HEK293 (cell line): ENCODE measurements around the gene NATD1.

Experiments used
- CTCF ChIA-PET: fragments of 350-600 bp; formaldehyde crosslinking; extraction: SDS; loops from one replicate; lab custom pipeline; 2021; ENCODE audit warnings: antibody characterized with exemption; lab: Yijun Ruan, JAX
- POLR2A ChIA-PET: fragments of 300-600 bp; formaldehyde crosslinking; extraction: SDS; loops from one replicate; lab custom pipeline; 2020; ENCODE audit warnings: antibody characterized with exemption, inconsistent platforms; lab: Yijun Ruan, JAX
- H3K27ac ChIP-seq: fragments of 200-500 bp; sonication (Bioruptor generic); 2 replicates; pipeline ENCODE4 v1.5.1; 2014; ENCODE audit warnings: low read depth, low read length, control low read depth, inconsistent platforms; ENCODE audit errors: extremely low read depth
- H3K36me3 ChIP-seq, 2 experiments: fragments of 200-500 bp in 1 of 2; sonication (Bioruptor generic) in 1 of 2; 1 replicate in 1 of 2; 2 replicates in 1 of 2; pipeline ENCODE4 v1.5.1; 2014 to 2017; ENCODE audit warnings: inconsistent platforms in 2 of 2, low read length in 2 of 2; ENCODE audit not compliant: control insufficient read depth in 2 of 2, insufficient read depth in 1 of 2
- H3K4me1 ChIP-seq: fragments of 200-500 bp; sonication (Bioruptor generic); 2 replicates; pipeline ENCODE4 v1.5.1; 2014; ENCODE audit warnings: mild to moderate bottlenecking, low read length, inconsistent platforms; ENCODE audit not compliant: control insufficient read depth, insufficient read depth
- H3K4me3 ChIP-seq: 2 replicates; pipeline ENCODE4 v1.5.1; 2011; ENCODE audit warnings: low read depth, mild to moderate bottlenecking, control low read depth, low read length, moderate library complexity
- H3K9me3 ChIP-seq: fragments of 200-500 bp; sonication (Bioruptor generic); 2 replicates; pipeline ENCODE4 v1.5.1; 2014; ENCODE audit warnings: low read depth, low read length, inconsistent platforms; ENCODE audit not compliant: control insufficient read depth, insufficient read depth
- GLIS2 ChIP-seq: fragments of 450-650 bp; formaldehyde crosslinking; IDR thresholded peaks from 2 replicates; pipeline ENCODE4 v1.5.1; 2016; ENCODE audit warnings: missing biosample characterization, missing genetic modification characterization
- IKZF3 ChIP-seq: fragments of 450-650 bp; IDR thresholded peaks from 2 replicates; pipeline ENCODE4 v1.5.0; 2018; ENCODE audit warnings: missing biosample characterization, mild to moderate bottlenecking, missing genetic modification characterization, moderate library complexity
- SCRT2 ChIP-seq: fragments of 450-650 bp; formaldehyde crosslinking; IDR thresholded peaks from 2 replicates; pipeline ENCODE4 v1.5.1; 2016; ENCODE audit warnings: missing biosample characterization, missing genetic modification characterization
- ZNF248 ChIP-seq: fragments of 450-650 bp; formaldehyde crosslinking; IDR thresholded peaks from 2 replicates; pipeline ENCODE4 v1.5.1; 2017; ENCODE audit warnings: missing biosample characterization, missing genetic modification characterization
- ZNF302 ChIP-seq: fragments of 450-650 bp; formaldehyde crosslinking; IDR thresholded peaks from 2 replicates; pipeline ENCODE4 v1.5.1; 2016; ENCODE audit warnings: missing biosample characterization, missing genetic modification characterization, low read depth
- ZNF354C ChIP-seq: fragments of 450-650 bp; formaldehyde crosslinking; IDR thresholded peaks from 2 replicates; pipeline ENCODE4 v1.5.1; 2016; ENCODE audit warnings: missing biosample characterization, missing genetic modification characterization, low read depth, borderline replicate concordance
- ZNF426 ChIP-seq: fragments of 450-650 bp; formaldehyde crosslinking; IDR thresholded peaks from 2 replicates; pipeline ENCODE4 v1.5.1; 2017; ENCODE audit warnings: missing biosample characterization, missing genetic modification characterization, mild to moderate bottlenecking, inconsistent platforms, moderate library complexity
- ZNF513 ChIP-seq: fragments of 450-650 bp; IDR thresholded peaks from 2 replicates; pipeline ENCODE4 v1.5.1; 2018; ENCODE audit warnings: missing biosample characterization, missing genetic modification characterization
- ZNF560 ChIP-seq: fragments of 450-650 bp; formaldehyde crosslinking; IDR thresholded peaks from 2 replicates; pipeline ENCODE4 v1.5.1; 2017; ENCODE audit warnings: missing biosample characterization, missing genetic modification characterization, borderline replicate concordance
- TF ChIP-seq, protein P1 (sequence below): fragments of 450-650 bp; formaldehyde crosslinking; IDR thresholded peaks from 2 replicates; pipeline ENCODE4 v1.5.1; 2017; ENCODE audit warnings: missing biosample characterization, missing genetic modification characterization
- TF ChIP-seq, protein P2 (sequence below): fragments of 450-650 bp; formaldehyde crosslinking; IDR thresholded peaks from 2 replicates; pipeline ENCODE4 v1.5.1; 2016; ENCODE audit warnings: missing biosample characterization, missing genetic modification characterization

Gene NATD1

GRCh38 chr17:21242026-21242697 lies 11.0 kb downstream of the NATD1 start:
- CTCF ChIA-PET = interaction anchor here (0.6 kb wide), 1 partner anchor 219 kb away, joined by 4 read pairs; no protein-coding TSS in a partner anchor
- no peaks in the 10 kb centered on the region for H3K9me3 ChIP-seq
- POLR2A ChIA-PET = no interaction called here
- H3K36me3 ChIP-seq = peaks cover 0 to 11% of the 10 kb centered on the region in 2 experiments; a peak in 2 of 3 replicates
- TF ChIP-seq GLIS2 (tag by site-specific recombination) = 0 out of 2 replicates have a peak, but pooled peaks have one; percentile 2
- TF ChIP-seq ZNF513 (tag by site-specific recombination) = no peak
- no peak overlapping the region for H3K4me3 ChIP-seq
- H3K27ac ChIP-seq = no peak overlapping the region
- H3K4me1 ChIP-seq = no peaks in the 10 kb centered on the region; the same call in 1 of the 2 replicates

- no peak for TF ChIP-seq ZNF560 (tag by site-specific recombination)
- no peak for TF ChIP-seq ZNF302
- TF ChIP-seq, protein P1, sequence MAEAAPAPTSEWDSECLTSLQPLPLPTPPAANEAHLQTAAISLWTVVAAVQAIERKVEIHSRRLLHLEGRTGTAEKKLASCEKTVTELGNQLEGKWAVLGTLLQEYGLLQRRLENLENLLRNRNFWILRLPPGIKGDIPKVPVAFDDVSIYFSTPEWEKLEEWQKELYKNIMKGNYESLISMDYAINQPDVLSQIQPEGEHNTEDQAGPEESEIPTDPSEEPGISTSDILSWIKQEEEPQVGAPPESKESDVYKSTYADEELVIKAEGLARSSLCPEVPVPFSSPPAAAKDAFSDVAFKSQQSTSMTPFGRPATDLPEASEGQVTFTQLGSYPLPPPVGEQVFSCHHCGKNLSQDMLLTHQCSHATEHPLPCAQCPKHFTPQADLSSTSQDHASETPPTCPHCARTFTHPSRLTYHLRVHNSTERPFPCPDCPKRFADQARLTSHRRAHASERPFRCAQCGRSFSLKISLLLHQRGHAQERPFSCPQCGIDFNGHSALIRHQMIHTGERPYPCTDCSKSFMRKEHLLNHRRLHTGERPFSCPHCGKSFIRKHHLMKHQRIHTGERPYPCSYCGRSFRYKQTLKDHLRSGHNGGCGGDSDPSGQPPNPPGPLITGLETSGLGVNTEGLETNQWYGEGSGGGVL (tag by site-specific recombination) = no peak
- no peak for TF ChIP-seq ZNF354C (tag by site-specific recombination)
- no peak for TF ChIP-seq IKZF3
- no peak for TF ChIP-seq ZNF248 (tag by site-specific recombination)
- TF ChIP-seq, protein P2, sequence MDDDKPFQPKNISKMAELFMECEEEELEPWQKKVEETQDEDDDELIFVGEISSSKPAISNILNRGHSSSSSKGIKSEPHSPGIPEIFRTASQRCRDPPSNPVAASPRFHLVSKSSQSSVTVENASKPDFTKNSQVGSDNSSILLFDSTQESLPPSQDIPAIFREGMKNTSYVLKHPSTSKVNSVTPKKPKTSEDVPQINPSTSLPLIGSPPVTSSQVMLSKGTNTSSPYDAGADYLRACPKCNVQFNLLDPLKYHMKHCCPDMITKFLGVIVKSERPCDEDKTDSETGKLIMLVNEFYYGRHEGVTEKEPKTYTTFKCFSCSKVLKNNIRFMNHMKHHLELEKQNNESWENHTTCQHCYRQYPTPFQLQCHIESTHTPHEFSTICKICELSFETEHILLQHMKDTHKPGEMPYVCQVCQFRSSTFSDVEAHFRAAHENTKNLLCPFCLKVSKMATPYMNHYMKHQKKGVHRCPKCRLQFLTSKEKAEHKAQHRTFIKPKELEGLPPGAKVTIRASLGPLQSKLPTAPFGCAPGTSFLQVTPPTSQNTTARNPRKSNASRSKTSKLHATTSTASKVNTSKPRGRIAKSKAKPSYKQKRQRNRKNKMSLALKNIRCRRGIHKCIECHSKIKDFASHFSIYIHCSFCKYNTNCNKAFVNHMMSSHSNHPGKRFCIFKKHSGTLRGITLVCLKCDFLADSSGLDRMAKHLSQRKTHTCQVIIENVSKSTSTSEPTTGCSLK = no peak
- 0 out of 2 replicates have a peak, but pooled peaks have one; percentile 23 for TF ChIP-seq GLIS2 (tag by site-specific recombination)
- H3K27ac ChIP-seq = no peak overlapping the region
- H3K9me3 ChIP-seq = no peaks in the 10 kb centered on the region
- H3K4me1 ChIP-seq = no peaks in the 10 kb centered on the region; the same call in 1 of the 2 replicates
- H3K4me3 ChIP-seq = no peak overlapping the region
- ChIA-PET POLR2A (interaction anchor here (0.9 kb wide), 1 partner anchor 9 kb away, joined by 3 read pairs; no protein-coding TSS in a partner anchor), CTCF (interaction anchor here (0.6 kb wide), 2 partner anchors 8 to 219 kb away, joined by 3 to 4 read pairs; no protein-coding TSS in a partner anchor)
- H3K36me3 ChIP-seq = peaks cover 0 to 7% of the 10 kb centered on the region in 2 experiments; a peak in 2 of 3 replicates
Measured at GRCh38 chr17:21241564-21241963, 11.6 kb downstream of the NATD1 start.

GRCh38 chr17:21240369-21241055 lies 12.7 kb downstream of the NATD1 start:
- POLR2A ChIA-PET = interaction anchor here (0.9 to 1.3 kb wide), 5 partner anchors 9 to 35 kb away, joined by 3 to 4 read pairs (median 3); partner anchors contain the start of gene NATD1

More at GRCh38 chr17:21240369-21241055, 12.7 kb downstream of the NATD1 start:
- Histone ChIP-seq H3K4me1 (no peaks in the 10 kb centered on the region; the same call in 1 of the 2 replicates), H3K27ac (no peak overlapping the region), H3K9me3 (no peaks in the 10 kb centered on the region), H3K4me3 (no peak overlapping the region), H3K36me3 (peaks cover 0 to 7% of the 10 kb centered on the region in 2 experiments; a peak in 1 of 3 replicates)
- CTCF ChIA-PET = interaction anchor here (0.6 to 2.0 kb wide), 10 partner anchors 9 to 277 kb away, joined by 3 to 6 read pairs (median 4); no protein-coding TSS in a partner anchor
- TF ChIP-seq ZNF426 (tag by site-specific recombination) (no peak), SCRT2 (tag by site-specific recombination) (peak; percentile 55)
